Liver (tissue), 9 donors: ENCODE results near the gene RUNX1. TPM values are rescaled to one million over a fixed set of nuclear protein-coding genes. Genes with fewer than 3 reads are reported as not detected.

Experiments
- DNase-seq: peaks from one replicate; pipeline ENCODE4 v3.0.0-alpha.2; 2017; ENCODE audit warnings: low spot score
- H3K27ac ChIP-seq, 2 donors: one replicate each; pipeline ENCODE4 v1.7.0; 2013; ENCODE audit warnings: inconsistent platforms in 2 of 2, low read length in 2 of 2, control low read depth in 1 of 2, low read depth in 1 of 2, mild to moderate bottlenecking in 1 of 2
- H3K27me3 ChIP-seq, 4 donors: one replicate each; pipeline versions ENCODE4 v1.6.1 to v1.7.0; 2013; ENCODE audit warnings: low read length in 3 of 4, inconsistent platforms in 1 of 4, mild to moderate bottlenecking in 1 of 4, moderate library complexity in 1 of 4; ENCODE audit not compliant: control insufficient read depth in 4 of 4, insufficient read depth in 4 of 4
- H3K36me3 ChIP-seq, 4 donors: one replicate each; pipeline versions ENCODE4 v1.6.1 to v1.7.0; 2013; ENCODE audit warnings: low read length in 3 of 4, mild to moderate bottlenecking in 3 of 4, low read depth in 1 of 4, moderate library complexity in 1 of 4; ENCODE audit not compliant: control insufficient read depth in 4 of 4, insufficient read depth in 3 of 4
- H3K4me1 ChIP-seq, 4 donors: one replicate each; pipeline versions ENCODE4 v1.6.1 to v1.7.0; 2013; ENCODE audit warnings: low read length in 3 of 4, mild to moderate bottlenecking in 3 of 4, moderate library complexity in 1 of 4; ENCODE audit not compliant: control insufficient read depth in 4 of 4, insufficient read depth in 4 of 4
- H3K4me3 ChIP-seq, 3 donors: one replicate each; pipeline versions ENCODE4 v1.6.1 to v1.7.0; 2013; ENCODE audit warnings: low read length in 3 of 3, control low read depth in 1 of 3, low read depth in 1 of 3, mild to moderate bottlenecking in 1 of 3
- H3K9ac ChIP-seq, 2 donors: one replicate each; pipeline ENCODE4 v1.7.0; 2013; ENCODE audit warnings: low read length in 2 of 2, mild to moderate bottlenecking in 2 of 2, moderate library complexity in 2 of 2, control low read depth in 1 of 2, low read depth in 1 of 2
- H3K9me3 ChIP-seq, 4 donors: one replicate each; pipeline versions ENCODE4 v1.6.1 to v1.7.0; 2013; ENCODE audit warnings: low read length in 3 of 4; ENCODE audit not compliant: control insufficient read depth in 4 of 4
- EGR1 ChIP-seq, 2 donors: IDR thresholded peaks; 2 replicates each; pipeline ENCODE4 v1.6.1; 2016 to 2018; ENCODE audit warnings: antibody characterized with exemption in 2 of 2, low read depth in 2 of 2
- FOXA1 ChIP-seq: IDR thresholded peaks from 2 replicates; pipeline ENCODE4 v1.6.1; 2016; ENCODE audit warnings: antibody characterized with exemption
- FOXA2 ChIP-seq: IDR thresholded peaks from 2 replicates; pipeline ENCODE4 v1.6.1; 2016; ENCODE audit warnings: antibody characterized with exemption
- GABPA ChIP-seq, 2 donors: IDR thresholded peaks in 1 of 2; conservative IDR thresholded peaks in 1 of 2; 2 replicates each; pipeline ENCODE4 v1.6.1; 2016; ENCODE audit warnings: antibody characterized with exemption in 2 of 2, mild to moderate bottlenecking in 1 of 2, moderate library complexity in 1 of 2
- HNF4A ChIP-seq, 2 donors: conservative IDR thresholded peaks; 2 replicates each; pipeline ENCODE4 v1.6.1; 2016; ENCODE audit warnings: antibody characterized with exemption in 2 of 2, mild to moderate bottlenecking in 2 of 2
- HNF4G ChIP-seq: IDR thresholded peaks from 2 replicates; pipeline ENCODE4 v1.6.1; 2016; ENCODE audit warnings: antibody characterized with exemption
- JUND ChIP-seq, 2 donors: IDR thresholded peaks; 2 replicates each; pipeline ENCODE4 v1.6.1; 2016; ENCODE audit warnings: antibody characterized with exemption in 2 of 2
- NR2F2 ChIP-seq: IDR thresholded peaks from 2 replicates; pipeline ENCODE4 v1.6.1; 2016; ENCODE audit warnings: antibody characterized with exemption
- RAD21 ChIP-seq, 2 donors: IDR thresholded peaks; 2 replicates each; pipeline ENCODE4 v1.6.1; 2016; ENCODE audit warnings: antibody characterized with exemption in 2 of 2, mild to moderate bottlenecking in 2 of 2
- RXRA ChIP-seq, 2 donors: IDR thresholded peaks; 2 replicates each; pipeline ENCODE4 v1.6.1; 2017 to 2018; ENCODE audit warnings: antibody characterized with exemption in 2 of 2, mild to moderate bottlenecking in 1 of 2
- TAF1 ChIP-seq: conservative IDR thresholded peaks from 2 replicates; pipeline ENCODE4 v1.6.1; 2016; ENCODE audit warnings: antibody characterized with exemption, mild to moderate bottlenecking
- YY1 ChIP-seq: IDR thresholded peaks from 2 replicates; pipeline ENCODE4 v1.6.1; 2016; ENCODE audit warnings: antibody characterized with exemption, mild to moderate bottlenecking
- WGBS: extraction: QIAGEN DNeasy Blood & Tissue Kit; methylation state at CpG from one replicate; pipeline ENCODE4 v1.1.7; 2013; 5-methylcytosine and 5-hydroxymethylcytosine counted together
- polyA plus RNA-seq, 2 donors: library from polyadenylated mRNA; stranded (reverse) in 1 of 2; unstranded in 1 of 2; fragments of 200-250 nt in 1 of 2; fragments of >200 nt in 1 of 2; fragmentation: Nextera tagmentation in 1 of 2; extraction: Ambion mirVana in 1 of 2; gene quantifications; one replicate each; pipeline versions ENCODE4 v1.2.1 to v1.2.3, GENCODE V29; 2013 to 2015
- total RNA-seq, 2 donors: library from RNA; depleted of rRNA; stranded (reverse); fragments of >200 nt; gene quantifications; one replicate each; pipeline ENCODE4 v1.2.3, GENCODE V29; 2014
- TF ChIP-seq, protein P1 (sequence below): IDR thresholded peaks from 2 replicates; pipeline ENCODE4 v1.6.1; 2016; ENCODE audit warnings: antibody characterized with exemption
- TF ChIP-seq, protein P2 (sequence below): IDR thresholded peaks from 2 replicates; pipeline ENCODE4 v1.6.1; 2016; ENCODE audit warnings: antibody characterized with exemption
- TF ChIP-seq, protein P3 (sequence below): IDR thresholded peaks from 2 replicates; pipeline ENCODE4 v1.6.1; 2016; ENCODE audit warnings: antibody characterized with exemption, mild to moderate bottlenecking
- TF ChIP-seq, protein P4 (sequence below): IDR thresholded peaks from 2 replicates; pipeline ENCODE4 v1.6.1; 2016; ENCODE audit warnings: antibody characterized with exemption
- TF ChIP-seq, protein P5 (sequence below): fragments of 150-350 bp; IDR thresholded peaks from 2 replicates; pipeline ENCODE4 v1.5.1; 2017; ENCODE audit warnings: improper control_type of control experiment, low read depth, low read length; ENCODE audit not compliant: missing input control
- donor health status: healthy.
- donor health status: healthy.
- donor health status: healthy.
- donor health status: healthy.
- donor health status: healthy.

RUNX1 gene
- total and polyA plus RNA-seq, 4 donors, result 0.98 to 7.2 (median 3.1) TPM

DNA sequence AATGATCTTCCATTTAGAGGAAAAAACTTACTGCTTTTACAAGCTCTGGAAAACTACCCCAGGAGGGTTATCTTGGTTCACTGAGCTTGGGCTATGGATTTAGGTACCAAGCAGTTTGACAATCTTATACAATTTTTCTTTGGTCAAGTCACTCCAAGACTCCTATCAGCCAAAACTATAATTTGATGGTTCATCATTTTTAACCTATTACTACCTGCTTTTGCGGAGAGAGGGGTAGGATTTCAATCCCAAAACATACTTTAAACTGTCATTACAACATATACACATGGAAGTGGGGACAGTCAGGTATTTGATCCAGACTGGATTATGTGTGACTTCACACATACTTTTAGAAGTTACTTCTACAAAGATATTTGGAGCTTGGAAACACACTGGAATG lies 71.8 kb downstream of the RUNX1 start:
- Histone ChIP-seq H3K36me3 (no peaks in the 10 kb centered on the region), H3K9me3 (no peaks in the 10 kb centered on the region), H3K9ac (no peak overlapping the region), H3K27me3 (no peaks in the 10 kb centered on the region), H3K4me1 (peaks cover 0 to 6% (median 2%) of the 10 kb centered on the region in 4 donors), H3K27ac (no peak overlapping the region), H3K4me3 (no peak overlapping the region)
- no peak for DNase-seq
- no peak for TF ChIP-seq GABPA (IDR thresholded peaks at IDR 0.05 in 1 of 2, conservative IDR thresholded peaks at IDR 0.05 in 1 of 2)
- TF ChIP-seq RXRA (IDR thresholded peaks at IDR 0.05), result no peak
- no peak for TF ChIP-seq YY1
- TF ChIP-seq, protein P1, sequence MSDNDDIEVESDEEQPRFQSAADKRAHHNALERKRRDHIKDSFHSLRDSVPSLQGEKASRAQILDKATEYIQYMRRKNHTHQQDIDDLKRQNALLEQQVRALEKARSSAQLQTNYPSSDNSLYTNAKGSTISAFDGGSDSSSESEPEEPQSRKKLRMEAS, result no peak
- no peak for TF ChIP-seq HNF4A (conservative IDR thresholded peaks at IDR 0.05)
- TF ChIP-seq, protein P2, sequence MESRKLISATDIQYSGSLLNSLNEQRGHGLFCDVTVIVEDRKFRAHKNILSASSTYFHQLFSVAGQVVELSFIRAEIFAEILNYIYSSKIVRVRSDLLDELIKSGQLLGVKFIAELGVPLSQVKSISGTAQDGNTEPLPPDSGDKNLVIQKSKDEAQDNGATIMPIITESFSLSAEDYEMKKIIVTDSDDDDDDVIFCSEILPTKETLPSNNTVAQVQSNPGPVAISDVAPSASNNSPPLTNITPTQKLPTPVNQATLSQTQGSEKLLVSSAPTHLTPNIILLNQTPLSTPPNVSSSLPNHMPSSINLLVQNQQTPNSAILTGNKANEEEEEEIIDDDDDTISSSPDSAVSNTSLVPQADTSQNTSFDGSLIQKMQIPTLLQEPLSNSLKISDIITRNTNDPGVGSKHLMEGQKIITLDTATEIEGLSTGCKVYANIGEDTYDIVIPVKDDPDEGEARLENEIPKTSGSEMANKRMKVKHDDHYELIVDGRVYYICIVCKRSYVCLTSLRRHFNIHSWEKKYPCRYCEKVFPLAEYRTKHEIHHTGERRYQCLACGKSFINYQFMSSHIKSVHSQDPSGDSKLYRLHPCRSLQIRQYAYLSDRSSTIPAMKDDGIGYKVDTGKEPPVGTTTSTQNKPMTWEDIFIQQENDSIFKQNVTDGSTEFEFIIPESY, result no peak
- TF ChIP-seq, protein P3, sequence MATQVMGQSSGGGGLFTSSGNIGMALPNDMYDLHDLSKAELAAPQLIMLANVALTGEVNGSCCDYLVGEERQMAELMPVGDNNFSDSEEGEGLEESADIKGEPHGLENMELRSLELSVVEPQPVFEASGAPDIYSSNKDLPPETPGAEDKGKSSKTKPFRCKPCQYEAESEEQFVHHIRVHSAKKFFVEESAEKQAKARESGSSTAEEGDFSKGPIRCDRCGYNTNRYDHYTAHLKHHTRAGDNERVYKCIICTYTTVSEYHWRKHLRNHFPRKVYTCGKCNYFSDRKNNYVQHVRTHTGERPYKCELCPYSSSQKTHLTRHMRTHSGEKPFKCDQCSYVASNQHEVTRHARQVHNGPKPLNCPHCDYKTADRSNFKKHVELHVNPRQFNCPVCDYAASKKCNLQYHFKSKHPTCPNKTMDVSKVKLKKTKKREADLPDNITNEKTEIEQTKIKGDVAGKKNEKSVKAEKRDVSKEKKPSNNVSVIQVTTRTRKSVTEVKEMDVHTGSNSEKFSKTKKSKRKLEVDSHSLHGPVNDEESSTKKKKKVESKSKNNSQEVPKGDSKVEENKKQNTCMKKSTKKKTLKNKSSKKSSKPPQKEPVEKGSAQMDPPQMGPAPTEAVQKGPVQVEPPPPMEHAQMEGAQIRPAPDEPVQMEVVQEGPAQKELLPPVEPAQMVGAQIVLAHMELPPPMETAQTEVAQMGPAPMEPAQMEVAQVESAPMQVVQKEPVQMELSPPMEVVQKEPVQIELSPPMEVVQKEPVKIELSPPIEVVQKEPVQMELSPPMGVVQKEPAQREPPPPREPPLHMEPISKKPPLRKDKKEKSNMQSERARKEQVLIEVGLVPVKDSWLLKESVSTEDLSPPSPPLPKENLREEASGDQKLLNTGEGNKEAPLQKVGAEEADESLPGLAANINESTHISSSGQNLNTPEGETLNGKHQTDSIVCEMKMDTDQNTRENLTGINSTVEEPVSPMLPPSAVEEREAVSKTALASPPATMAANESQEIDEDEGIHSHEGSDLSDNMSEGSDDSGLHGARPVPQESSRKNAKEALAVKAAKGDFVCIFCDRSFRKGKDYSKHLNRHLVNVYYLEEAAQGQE, result no peak
- TF ChIP-seq FOXA1, result no peak
- TF ChIP-seq FOXA2, result no peak
- TF ChIP-seq HNF4G, result no peak
- no peak for TF ChIP-seq NR2F2
- no peak for TF ChIP-seq RAD21 (IDR thresholded peaks at IDR 0.05)
- TF ChIP-seq JUND (IDR thresholded peaks at IDR 0.05), result no peak
- TF ChIP-seq EGR1 (IDR thresholded peaks at IDR 0.05; ENCODE audit: low read depth in 2 of 2), result no peak
- no peak for TF ChIP-seq TAF1
- TF ChIP-seq, protein P4, sequence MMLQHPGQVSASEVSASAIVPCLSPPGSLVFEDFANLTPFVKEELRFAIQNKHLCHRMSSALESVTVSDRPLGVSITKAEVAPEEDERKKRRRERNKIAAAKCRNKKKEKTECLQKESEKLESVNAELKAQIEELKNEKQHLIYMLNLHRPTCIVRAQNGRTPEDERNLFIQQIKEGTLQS, result no peak
- TF ChIP-seq, protein P5, sequence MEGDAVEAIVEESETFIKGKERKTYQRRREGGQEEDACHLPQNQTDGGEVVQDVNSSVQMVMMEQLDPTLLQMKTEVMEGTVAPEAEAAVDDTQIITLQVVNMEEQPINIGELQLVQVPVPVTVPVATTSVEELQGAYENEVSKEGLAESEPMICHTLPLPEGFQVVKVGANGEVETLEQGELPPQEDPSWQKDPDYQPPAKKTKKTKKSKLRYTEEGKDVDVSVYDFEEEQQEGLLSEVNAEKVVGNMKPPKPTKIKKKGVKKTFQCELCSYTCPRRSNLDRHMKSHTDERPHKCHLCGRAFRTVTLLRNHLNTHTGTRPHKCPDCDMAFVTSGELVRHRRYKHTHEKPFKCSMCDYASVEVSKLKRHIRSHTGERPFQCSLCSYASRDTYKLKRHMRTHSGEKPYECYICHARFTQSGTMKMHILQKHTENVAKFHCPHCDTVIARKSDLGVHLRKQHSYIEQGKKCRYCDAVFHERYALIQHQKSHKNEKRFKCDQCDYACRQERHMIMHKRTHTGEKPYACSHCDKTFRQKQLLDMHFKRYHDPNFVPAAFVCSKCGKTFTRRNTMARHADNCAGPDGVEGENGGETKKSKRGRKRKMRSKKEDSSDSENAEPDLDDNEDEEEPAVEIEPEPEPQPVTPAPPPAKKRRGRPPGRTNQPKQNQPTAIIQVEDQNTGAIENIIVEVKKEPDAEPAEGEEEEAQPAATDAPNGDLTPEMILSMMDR, result no peak
- 96% methylated on average over 1 of the region's 1 CpG for WGBS
